K562 (cell line): ENCODE data around the gene SLC17A2. TPM values are rescaled to one million over a fixed set of nuclear protein-coding genes. Genes with fewer than 3 reads are reported as not detected.

Source experiments
- ATAC-seq: fragments of 200-7000 bp; cut with Tn5 transposase; 3 replicates; pipeline ENCODE4 v1.9.1; 2020; ENCODE audit warnings: moderate library complexity
- BruUV-seq: library from RNA; stranded (reverse); fragments of 400-500 nt; replicated peaks from 2 replicates; lab custom pipeline; 2021; lab: Mats Ljungman, UMichigan
- CTCF ChIA-PET: fragments of 300-600 bp; formaldehyde crosslinking; extraction: SDS; loops from one replicate; lab custom pipeline; 2021; ENCODE audit warnings: low intra/inter-chr PET ratio; lab: Yijun Ruan, JAX
- POLR2A ChIA-PET: fragments of 300-600, 350-650 bp; sonication (Branson Sonifier 250); formaldehyde crosslinking; extraction: SDS; loops from one replicate; lab custom pipeline; 2021; ENCODE audit warnings: antibody characterized with exemption, inconsistent platforms; lab: Yijun Ruan, JAX
- DNase-seq, 4 experiments: peaks; one replicate each; pipeline versions ENCODE4 v3.0.0 to v3.0.0-alpha.2; 2011 to 2018; ENCODE audit warnings: low spot score in 3 of 4, mixed read lengths in 3 of 4; ENCODE audit errors: extremely low read depth in 1 of 4
- FAIRE-seq: peaks from 2 replicates; lab custom pipeline; 2011; peaks lifted over from hg19 to GRCh38; lab: Jason Lieb, UNC
- H2AFZ ChIP-seq: 2 replicates; pipeline ENCODE4 v1.6.0; 2011; ENCODE audit warnings: low read depth, low read length, control low read depth, inconsistent platforms
- H3K27ac ChIP-seq: fragments of 200-600 bp; 3 replicates; pipeline ENCODE4 v1.8.0; 2011; ENCODE audit warnings: low read depth, mild to moderate bottlenecking, control low read depth, inconsistent platforms, low read length, moderate library complexity, mixed read lengths; ENCODE audit errors: extremely low read depth
- H3K27me3 ChIP-seq, 2 experiments: fragments of 300-600 bp in 1 of 2; 2 replicates in 1 of 2; 3 replicates in 1 of 2; pipeline versions ENCODE4 v1.6.0 to v1.8.0; 2011; ENCODE audit warnings: inconsistent platforms in 2 of 2, low read length in 2 of 2, mild to moderate bottlenecking in 1 of 2, mixed read lengths in 1 of 2, moderate library complexity in 1 of 2; ENCODE audit not compliant: control insufficient read depth in 2 of 2, insufficient read depth in 2 of 2
- H3K36me3 ChIP-seq: fragments of 300-600 bp; 3 replicates; pipeline ENCODE4 v1.8.0; 2011; ENCODE audit warnings: mild to moderate bottlenecking, low read length, inconsistent platforms; ENCODE audit not compliant: control insufficient read depth, insufficient read depth
- H3K4me1 ChIP-seq, 2 experiments: fragments of 200-600 bp in 1 of 2; replicated peaks in 1 of 2; 2 replicates in 1 of 2; 3 replicates in 1 of 2; pipeline versions ENCODE4 v1.5.1 to v1.8.0; 2011; ENCODE audit warnings: inconsistent platforms in 2 of 2, low read length in 2 of 2, mild to moderate bottlenecking in 1 of 2, mixed read lengths in 1 of 2, moderate library complexity in 1 of 2; ENCODE audit not compliant: control insufficient read depth in 2 of 2, insufficient read depth in 2 of 2
- H3K4me2 ChIP-seq: 2 replicates; pipeline ENCODE4 v1.6.1; 2011; ENCODE audit warnings: low read length, control low read depth, inconsistent platforms, mixed read lengths; ENCODE audit not compliant: insufficient read depth
- H3K4me3 ChIP-seq: fragments of 200-600 bp; sonication (generic), shearing (Covaris generic); 2 replicates; pipeline ENCODE4 v1.5.1; 2016; ENCODE audit warnings: control low read depth, inconsistent platforms
- H3K79me2 ChIP-seq: fragments of 200-600 bp; 3 replicates; pipeline ENCODE4 v1.8.0; 2011; ENCODE audit warnings: low read length, inconsistent platforms; ENCODE audit not compliant: control insufficient read depth, insufficient read depth
- H3K9ac ChIP-seq, 2 experiments: 2 replicates each; pipeline versions ENCODE4 v1.6.0 to v1.6.1; 2011; ENCODE audit warnings: low read depth in 2 of 2, low read length in 2 of 2, control low read depth in 1 of 2, inconsistent platforms in 1 of 2, mild to moderate bottlenecking in 1 of 2, mixed read lengths in 1 of 2; ENCODE audit not compliant: insufficient read depth in 1 of 2
- H3K9me1 ChIP-seq: one replicate; pipeline ENCODE4 v1.6.0; 2011; ENCODE audit warnings: inconsistent platforms, mild to moderate bottlenecking, low read length, moderate library complexity; ENCODE audit not compliant: control insufficient read depth, insufficient read depth
- H3K9me3 ChIP-seq: replicated peaks from 2 replicates; pipeline ENCODE4 v1.5.1; 2011; ENCODE audit warnings: low read depth, low read length, inconsistent platforms; ENCODE audit not compliant: control insufficient read depth, insufficient read depth
- H4K20me1 ChIP-seq: replicated peaks from 2 replicates; pipeline ENCODE4 v1.6.1; 2011; ENCODE audit warnings: low read length, inconsistent platforms, mixed read lengths; ENCODE audit not compliant: control insufficient read depth, insufficient read depth
- CREB3L1 ChIP-seq: fragments of 450-650 bp; IDR thresholded peaks from 2 replicates; pipeline ENCODE4 v1.6.1; 2014; ENCODE audit warnings: low read depth, mild to moderate bottlenecking, moderate library complexity, borderline replicate concordance
- DACH1 ChIP-seq: fragments of 450-650 bp; IDR thresholded peaks from 2 replicates; pipeline ENCODE4 v1.6.1; 2018; ENCODE audit not compliant: partially characterized antibody
- FOXA1 ChIP-seq: fragments of 450-650 bp; IDR thresholded peaks from 2 replicates; pipeline ENCODE4 v1.6.1; 2016; ENCODE audit warnings: mild to moderate bottlenecking, borderline replicate concordance
- HDGF ChIP-seq: fragments of 450-650 bp; IDR thresholded peaks from 2 replicates; pipeline ENCODE4 v1.6.1; 2016
- KLF16 ChIP-seq: IDR thresholded peaks from 2 replicates; pipeline ENCODE4 v1.6.1; 2016; ENCODE audit warnings: antibody characterized with exemption
- NCOR1 ChIP-seq: fragments of 450-650 bp; IDR thresholded peaks from 2 replicates; pipeline ENCODE4 v1.6.1; 2016; ENCODE audit warnings: mild to moderate bottlenecking, moderate library complexity
- NFRKB ChIP-seq: fragments of 450-650 bp; IDR thresholded peaks from 2 replicates; pipeline ENCODE4 v1.6.1; 2016; ENCODE audit warnings: low read depth
- PCBP1 ChIP-seq: fragments of 200-400 bp; formaldehyde crosslinking; IDR thresholded peaks from 2 replicates; pipeline ENCODE4 v1.6.1; 2018; ENCODE audit warnings: mild to moderate bottlenecking, low read depth, low read length; ENCODE audit not compliant: poor library complexity, severe bottlenecking
- PHB ChIP-seq: fragments of 250-450 bp; sonication (Bioruptor Pico); IDR thresholded peaks from 2 replicates; pipeline ENCODE4 v1.5.0; 2021
- POU5F1 ChIP-seq: fragments of 150-350 bp; IDR thresholded peaks from 2 replicates; pipeline ENCODE4 v1.6.1; 2014; ENCODE audit warnings: borderline replicate concordance, low read length, low read depth, mild to moderate bottlenecking; ENCODE audit not compliant: partially characterized antibody
- RBM15 ChIP-seq: fragments of 200-400 bp; formaldehyde crosslinking; IDR thresholded peaks from 2 replicates; pipeline ENCODE4 v1.6.1; 2018; ENCODE audit warnings: mild to moderate bottlenecking, low read length, moderate library complexity; ENCODE audit not compliant: insufficient read depth
- RBM34 ChIP-seq: fragments of 200-400 bp; formaldehyde crosslinking; IDR thresholded peaks from 2 replicates; pipeline ENCODE4 v1.6.1; 2018; ENCODE audit warnings: low read length, borderline replicate concordance; ENCODE audit not compliant: insufficient read depth
- RCOR1 ChIP-seq, 2 experiments: IDR thresholded peaks; 2 replicates each; pipeline ENCODE4 v1.6.1; 2012; ENCODE audit warnings: low read depth in 2 of 2, low read length in 2 of 2, borderline replicate concordance in 1 of 2, improper control_type of control experiment in 1 of 2
- STAT5B ChIP-seq: fragments of 250-450 bp; sonication (Bioruptor Pico); IDR thresholded peaks from 2 replicates; pipeline ENCODE4 v1.8.0; 2021; ENCODE audit warnings: mild to moderate bottlenecking, inconsistent platforms
- TCFL5 ChIP-seq: fragments of 250-450 bp; sonication (Bioruptor Pico); conservative IDR thresholded peaks from 2 replicates; pipeline ENCODE4 v1.6.1; 2021; ENCODE audit warnings: mild to moderate bottlenecking, moderate library complexity, matching md5 sums
- ZNF436 ChIP-seq: fragments of 250-450, 450-650 bp; sonication (Bioruptor Pico); formaldehyde crosslinking; IDR thresholded peaks from 2 replicates; pipeline ENCODE4 v1.7.0; 2020; ENCODE audit warnings: mild to moderate bottlenecking
- ZNF778 ChIP-seq: fragments of 450-650 bp; formaldehyde crosslinking; IDR thresholded peaks from 2 replicates; pipeline ENCODE4 v1.4.0; 2020; ENCODE audit warnings: mild to moderate bottlenecking, moderate library complexity
- WGBS: fragments of 100-300 bp; shearing (Covaris generic); methylation state at CpG from one replicate; pipeline ENCODE4 v1.1.6; 2016; ENCODE audit warnings: low coverage, mixed read lengths; ENCODE audit not compliant: insufficient coverage; ENCODE audit errors: missing lambda C conversion rate; 5-methylcytosine and 5-hydroxymethylcytosine counted together
- in situ Hi-C: fragments of 300-500 bp; cut with MboI; formaldehyde crosslinking; loops from 4 replicates; pipeline ENCODE4 v1.15.0; 2018; ENCODE audit warnings: inconsistent platforms, mixed read lengths
- intact Hi-C: fragments of 100-400 bp; cut with micrococcal nuclease; formaldehyde crosslinking; loops from 2 replicates; pipeline ENCODE4 v1.14.2; 2022
- polyA plus RNA-seq, 8 experiments: library from polyadenylated mRNA; depleted of rRNA in 4 of 8; stranded (reverse) in 5 of 8; unstranded in 3 of 8; fragments of >200 nt; fragmentation: Nextera tagmentation in 2 of 8; fragmentation: Illumina TruSeq in 1 of 8; extraction: Ambion mirVana in 2 of 8; extraction: Trizol in 1 of 8; gene quantifications; 2 replicates each; pipeline versions ENCODE4 v1.2.1 to v1.2.3, GENCODE V29; 2011 to 2014; ENCODE audit warnings: inconsistent platforms in 1 of 8, missing spikeins in 1 of 8
- total RNA-seq, 7 experiments: library from RNA; depleted of rRNA in 6 of 7; stranded (reverse); fragments of >200 nt in 6 of 7; fragmentation: Illumina TruSeq in 2 of 7; extraction: Trizol in 2 of 7; gene quantifications; 2 replicates each; pipeline versions ENCODE4 v1.2.1 to v1.2.3, GENCODE V29; 2011 to 2021; ENCODE audit warnings: low replicate concordance in 1 of 7
- TF ChIP-seq, protein P1 (sequence below): fragments of 450-650 bp; formaldehyde crosslinking; IDR thresholded peaks from 2 replicates; pipeline ENCODE4 v1.4.0; 2022; ENCODE audit warnings: missing genetic modification characterization

The SLC17A2 gene
- total and polyA plus RNA-seq, 9 of the 15 experiments (the other 6 are each of a cell fraction or from before 2014, with no cell fraction given) = not detected

- Histone ChIP-seq H3K9ac (no peak overlapping the region), H3K27ac (0 out of 3 replicates have a peak overlapping the region, but pooled peaks have one; percentile 8), H3K79me2 (no peaks in the 10 kb centered on the region), H3K4me2 (peak overlapping the region; percentile 48), H3K9me3 (no peaks in the 10 kb centered on the region), H3K4me3 (no peak overlapping the region), H3K9me1 (no peaks in the 10 kb centered on the region), H3K4me1 (peaks cover 0 to 14% of the 10 kb centered on the region in 2 experiments; a peak in 3 of 5 replicates), H4K20me1 (no peaks in the 10 kb centered on the region), H3K27me3 (no peaks in the 10 kb centered on the region), H3K36me3 (no peaks in the 10 kb centered on the region), H2AFZ (peak overlapping the region; percentile 25; the same call in 1 of the 2 replicates)
- ChIA-PET CTCF (no interaction called here), POLR2A (no interaction called here)
- no TSS peak for BruUV-seq
- ATAC-seq (peak; percentile 83), DNase-seq (peak in 2 of 4 experiments; percentile 14 to 30), FAIRE-seq (peak; percentile 70)
- intact Hi-C loops = no loop called here
- in situ Hi-C loops = no loop called here
- 0% methylated on average over 3 of the region's 3 CpGs for WGBS
- no peak for TF ChIP-seq STAT5B (CRISPR knock-in tag)
- TF ChIP-seq KLF16 = peak; percentile 53; the same call in 1 of the 2 replicates
- TF ChIP-seq DACH1 = no peak
- TF ChIP-seq PHB (CRISPR knock-in tag) = no peak
- TF ChIP-seq ZNF778 (CRISPR knock-in tag) = no peak
- no peak for TF ChIP-seq CREB3L1
- no peak for TF ChIP-seq TCFL5 (CRISPR knock-in tag)
- TF ChIP-seq NFRKB = no peak
- TF ChIP-seq, protein P1, sequence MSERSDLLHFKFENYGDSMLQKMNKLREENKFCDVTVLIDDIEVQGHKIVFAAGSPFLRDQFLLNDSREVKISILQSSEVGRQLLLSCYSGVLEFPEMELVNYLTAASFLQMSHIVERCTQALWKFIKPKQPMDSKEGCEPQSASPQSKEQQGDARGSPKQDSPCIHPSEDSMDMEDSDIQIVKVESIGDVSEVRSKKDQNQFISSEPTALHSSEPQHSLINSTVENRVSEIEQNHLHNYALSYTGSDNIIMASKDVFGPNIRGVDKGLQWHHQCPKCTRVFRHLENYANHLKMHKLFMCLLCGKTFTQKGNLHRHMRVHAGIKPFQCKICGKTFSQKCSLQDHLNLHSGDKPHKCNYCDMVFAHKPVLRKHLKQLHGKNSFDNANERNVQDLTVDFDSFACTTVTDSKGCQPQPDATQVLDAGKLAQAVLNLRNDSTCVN (CRISPR knock-in tag) = no peak
- TF ChIP-seq POU5F1 = no peak
- TF ChIP-seq PCBP1 = no peak
- no peak for TF ChIP-seq HDGF
- peak in 1 of 2 experiments; percentile 77; a peak in 1 of 4 replicates for TF ChIP-seq RCOR1 (IDR thresholded peaks at IDR 0.05; ENCODE audit: borderline replicate concordance in 1 of 2, low read depth in 2 of 2, low read length in 2 of 2)
- TF ChIP-seq ZNF436 = no peak
- TF ChIP-seq NCOR1 = peak; percentile 55
- no peak for TF ChIP-seq FOXA1
- no peak for TF ChIP-seq RBM34
- TF ChIP-seq RBM15 = no peak
Measured at GRCh38 chr6:25866011-25866410, 64.5 kb downstream of the SLC17A2 start.
